Ramos (cell line): ENCODE measurements around the gene CCDC85C.

Source experiments
- in situ Hi-C: fragments of 300-500 bp; cut with MboI; formaldehyde crosslinking; loops from one replicate; pipeline ENCODE4 v1.14.3; 2022; ENCODE audit warnings: low sequenced_read_pairs; ENCODE audit not compliant: unreplicated experiment

CCDC85C gene

DNA sequence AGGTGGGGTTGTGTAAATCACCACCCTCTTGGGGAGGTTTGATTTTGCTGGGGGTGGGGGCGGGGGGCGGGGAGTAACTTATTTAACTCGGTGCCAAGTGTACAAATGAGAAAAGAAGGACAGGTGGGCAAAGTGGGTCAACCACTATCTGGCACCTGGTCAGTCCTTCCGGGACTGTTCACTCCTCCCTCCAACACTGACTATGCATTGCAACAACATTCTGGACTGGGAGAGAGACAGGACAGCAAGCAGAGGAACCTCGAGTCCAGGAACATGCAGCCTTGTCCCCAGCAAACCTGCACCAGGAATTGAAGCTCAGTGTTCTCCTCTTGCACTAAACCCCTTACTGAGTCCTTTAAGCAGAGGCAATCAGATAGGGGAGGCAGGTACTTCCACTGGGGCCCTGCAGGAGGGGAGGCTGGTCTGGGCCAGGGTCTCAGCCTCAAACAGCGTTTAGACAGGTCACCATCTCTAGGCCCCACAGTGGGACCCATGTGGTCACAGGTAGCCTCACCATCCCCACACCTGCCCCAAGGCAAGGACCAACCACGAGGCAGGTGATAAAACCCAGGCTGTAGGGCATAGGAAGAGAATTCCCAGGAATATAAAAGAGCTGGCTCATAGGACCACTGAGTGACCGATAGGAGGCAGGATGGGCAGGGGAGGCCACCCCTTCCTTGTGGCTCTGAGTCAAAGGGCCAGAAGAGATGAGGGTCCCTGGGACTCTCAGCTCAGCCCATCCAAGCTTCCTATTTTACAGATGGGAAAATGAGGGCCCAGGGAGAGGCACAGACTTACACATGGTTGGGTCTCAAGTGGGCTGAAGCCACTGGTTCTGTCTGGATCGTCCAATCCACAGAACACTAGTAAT is 9.8 kb downstream of the CCDC85C start:
- in situ Hi-C loops, result no loop called here

DNA sequence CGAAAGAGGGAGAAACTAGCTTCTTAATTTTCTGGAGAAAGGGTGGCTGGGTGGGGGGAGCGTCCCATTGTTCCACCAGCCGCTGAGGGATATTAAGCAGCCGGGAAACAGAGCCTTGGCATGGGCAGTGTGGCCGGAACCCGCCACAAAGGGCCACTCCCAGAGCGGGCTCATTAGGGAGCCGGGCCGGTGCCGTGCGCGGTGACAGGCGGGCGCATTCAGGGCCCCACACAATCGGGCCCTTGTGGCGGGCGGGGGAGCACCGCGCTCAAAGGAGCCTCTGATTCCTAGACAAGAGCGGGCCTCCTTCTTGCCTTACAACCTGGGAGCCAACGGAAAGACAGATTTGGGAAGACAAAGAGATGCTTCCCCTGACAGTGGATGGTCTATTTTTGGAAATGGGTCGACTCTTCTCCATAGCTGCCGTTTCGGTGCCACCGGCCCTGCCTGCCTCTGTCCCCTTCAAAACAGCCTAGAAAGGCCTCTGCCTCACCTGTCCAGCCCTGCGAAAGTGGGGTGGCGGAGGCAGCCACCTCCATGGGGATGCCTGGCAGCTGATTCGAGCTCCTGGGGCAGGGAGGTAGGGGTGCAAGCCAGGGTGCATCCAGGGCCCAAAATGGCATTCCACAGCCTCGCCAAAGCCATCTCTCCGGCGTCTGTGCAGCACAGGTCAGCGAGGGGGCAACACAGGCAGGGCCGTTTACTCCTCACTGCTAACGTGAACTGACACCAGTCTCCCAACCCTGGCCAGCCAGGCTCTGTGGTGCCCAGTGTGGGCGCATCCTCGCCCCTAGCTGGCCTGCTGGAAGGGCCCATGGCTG is 10.9 kb downstream of the CCDC85C start:
- in situ Hi-C loops, result no loop called here

GRCh38 chr14:99592394-99592793 is 11.6 kb downstream of the CCDC85C start:
- in situ Hi-C loops, result no loop called here

GRCh38 chr14:99590746-99591555 is 13.1 kb downstream of the CCDC85C start:
- in situ Hi-C loops, result no loop called here

GRCh38 chr14:99589651-99590530 is 14.1 kb downstream of the CCDC85C start:
- in situ Hi-C loops, result no loop called here

DNA sequence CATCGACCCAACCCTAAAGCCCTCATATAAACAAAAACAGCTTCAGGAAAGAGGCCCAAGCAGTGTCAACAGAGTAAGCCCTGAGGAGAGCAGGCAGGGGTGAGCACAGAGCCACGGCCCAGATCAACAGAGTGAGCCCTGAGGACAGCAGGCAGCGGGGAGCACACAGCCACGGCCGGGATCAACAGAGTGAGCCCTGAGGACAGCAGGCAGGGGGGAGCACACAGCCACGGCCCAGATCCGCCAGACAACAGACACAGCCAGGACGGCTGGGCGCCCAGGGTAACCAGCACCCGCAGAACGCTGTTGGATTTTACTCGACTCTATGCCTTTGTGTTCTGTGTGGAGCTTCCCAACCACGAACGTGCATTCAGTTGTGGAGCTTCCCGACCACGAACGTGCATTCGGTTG is 15.0 kb downstream of the CCDC85C start:
- in situ Hi-C loops, result no loop called here

- in situ Hi-C loops, result no loop called here
These were observed 16.3 kb downstream of the CCDC85C start for GRCh38 chr14:99587460-99588278.

- in situ Hi-C loops, result no loop called here
These were observed 17.1 kb downstream of the CCDC85C start for GRCh38 chr14:99586761-99587459.

GRCh38 chr14:99586054-99586760 is 17.8 kb downstream of the CCDC85C start:
- in situ Hi-C loops, result no loop called here

DNA sequence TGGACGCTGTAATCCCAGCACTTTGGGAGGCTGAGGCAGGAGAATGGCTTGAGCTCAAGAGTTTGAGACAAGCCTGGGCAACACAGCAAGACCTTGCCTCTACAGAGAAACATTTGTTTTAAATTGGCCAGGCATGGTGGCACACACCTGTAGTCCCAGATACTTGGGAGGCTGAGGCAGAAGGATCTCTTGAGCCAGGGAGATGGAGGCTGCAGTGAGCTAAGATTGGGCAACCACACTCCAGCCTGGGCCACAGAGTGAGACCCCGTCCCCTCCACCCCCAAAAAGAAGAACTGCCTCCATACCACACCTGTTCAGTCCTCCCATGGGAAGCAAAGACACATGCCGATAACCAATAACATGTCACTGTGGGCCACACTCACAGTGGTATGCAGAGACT is 19.2 kb downstream of the CCDC85C start:
- in situ Hi-C loops, result no loop called here

GRCh38 chr14:99581938-99582337 is 22.1 kb downstream of the CCDC85C start:
- in situ Hi-C loops, result no loop called here

- in situ Hi-C loops, result no loop called here
These were observed 22.6 kb downstream of the CCDC85C start for GRCh38 chr14:99581374-99581773.

DNA sequence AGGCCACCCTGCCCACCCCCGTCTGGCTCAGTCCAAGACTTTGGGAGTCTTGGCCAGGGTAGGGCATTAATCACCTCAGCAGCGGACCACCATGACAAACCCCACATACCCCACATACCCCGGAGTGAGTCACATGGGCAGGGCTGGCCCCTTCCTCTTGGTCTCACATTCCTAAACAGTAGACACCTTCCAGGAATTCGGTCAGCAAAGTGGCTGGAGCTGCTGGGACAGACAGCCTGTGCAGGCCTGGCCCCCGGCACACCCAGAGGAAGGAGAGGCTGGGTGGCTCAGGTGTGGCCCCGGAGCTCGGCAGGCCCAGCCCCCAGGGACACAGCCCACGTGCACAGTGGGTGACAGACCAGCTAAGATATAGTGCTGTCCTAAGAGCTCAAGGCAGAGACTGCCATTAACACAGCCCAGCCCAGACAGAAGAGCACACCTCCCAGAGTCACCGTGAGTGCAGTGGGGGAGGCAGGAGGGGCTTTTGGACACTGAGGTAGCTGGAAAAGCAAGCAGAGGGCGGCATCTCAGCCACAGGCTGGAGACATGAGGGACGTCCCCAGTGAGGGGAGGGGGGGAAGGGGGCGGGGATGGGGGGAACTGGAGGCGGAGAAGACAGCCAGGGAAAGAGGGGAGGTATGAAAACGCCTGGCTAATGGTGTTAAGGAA is 24.0 kb downstream of the CCDC85C start:
- in situ Hi-C loops, result no loop called here

DNA sequence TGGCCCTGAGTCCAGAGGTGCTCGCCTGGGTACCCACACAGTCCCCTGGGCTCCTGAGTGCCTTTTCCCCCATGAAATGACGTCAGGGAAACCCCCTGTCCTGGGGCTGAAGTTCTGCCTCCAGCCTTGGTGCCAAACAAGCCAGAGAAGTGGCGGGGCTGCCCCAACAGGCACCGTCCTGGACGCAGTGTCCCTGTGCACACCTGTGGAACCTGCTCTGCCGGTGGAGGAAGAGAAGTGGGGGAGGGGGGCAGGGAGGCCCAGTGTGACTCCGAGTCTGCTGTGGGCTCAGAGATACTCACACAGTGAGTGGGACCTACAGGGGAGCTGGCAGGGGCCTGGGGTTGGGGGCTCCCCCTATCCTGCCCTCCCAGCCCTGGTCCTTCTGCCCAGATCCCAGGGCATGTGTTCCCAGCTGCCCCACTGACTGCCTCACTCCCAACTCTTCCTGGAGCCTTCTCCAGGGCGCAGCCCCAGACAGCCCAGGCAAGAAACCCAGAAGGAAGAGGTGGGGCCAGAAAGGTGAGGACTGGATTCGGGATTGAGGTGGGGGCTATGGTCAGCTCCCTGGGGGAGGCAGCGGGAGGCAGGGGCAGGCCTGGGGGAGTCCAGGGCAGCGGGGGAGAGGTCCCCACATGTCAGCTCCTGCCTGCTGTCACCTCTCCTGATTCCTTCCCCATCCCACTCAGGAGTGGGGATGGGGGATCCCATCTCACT is 24.7 kb downstream of the CCDC85C start:
- in situ Hi-C loops, result no loop called here

DNA sequence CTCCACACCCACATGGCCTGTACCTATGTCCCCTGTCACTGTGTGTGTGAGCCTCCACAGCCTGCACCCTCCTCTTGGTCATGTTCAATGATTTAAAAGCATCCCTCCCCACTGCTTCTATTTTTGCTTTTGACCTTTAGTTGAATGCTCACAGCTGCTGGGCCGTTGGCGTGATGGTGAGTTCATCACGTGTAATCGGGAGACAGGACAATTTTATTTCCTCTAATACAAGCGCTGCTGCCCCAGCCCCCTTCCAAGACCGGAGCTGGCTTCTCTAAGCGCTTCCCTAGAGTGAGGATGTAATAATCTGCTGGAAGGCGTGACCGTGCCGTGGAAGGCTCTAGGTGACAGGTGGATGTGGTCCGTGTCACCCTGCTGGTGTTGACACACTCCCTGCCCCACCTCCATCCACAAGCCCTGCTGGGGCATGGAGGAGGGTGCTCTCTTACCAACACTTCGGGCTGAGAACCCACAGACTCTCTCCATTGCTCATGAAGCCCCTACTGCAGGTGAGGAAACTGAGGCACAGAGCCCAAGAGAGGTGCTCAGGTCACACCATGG is 25.4 kb downstream of the CCDC85C start:
- in situ Hi-C loops, result no loop called here
